ENCODE results near the gene RGS19. TPM values are rescaled to one million over a fixed set of nuclear protein-coding genes. Genes with fewer than 3 reads are reported as not detected.

Gene RGS19
- polyA plus RNA-seq, 1 donor, result 3.6 TPM

DNA sequence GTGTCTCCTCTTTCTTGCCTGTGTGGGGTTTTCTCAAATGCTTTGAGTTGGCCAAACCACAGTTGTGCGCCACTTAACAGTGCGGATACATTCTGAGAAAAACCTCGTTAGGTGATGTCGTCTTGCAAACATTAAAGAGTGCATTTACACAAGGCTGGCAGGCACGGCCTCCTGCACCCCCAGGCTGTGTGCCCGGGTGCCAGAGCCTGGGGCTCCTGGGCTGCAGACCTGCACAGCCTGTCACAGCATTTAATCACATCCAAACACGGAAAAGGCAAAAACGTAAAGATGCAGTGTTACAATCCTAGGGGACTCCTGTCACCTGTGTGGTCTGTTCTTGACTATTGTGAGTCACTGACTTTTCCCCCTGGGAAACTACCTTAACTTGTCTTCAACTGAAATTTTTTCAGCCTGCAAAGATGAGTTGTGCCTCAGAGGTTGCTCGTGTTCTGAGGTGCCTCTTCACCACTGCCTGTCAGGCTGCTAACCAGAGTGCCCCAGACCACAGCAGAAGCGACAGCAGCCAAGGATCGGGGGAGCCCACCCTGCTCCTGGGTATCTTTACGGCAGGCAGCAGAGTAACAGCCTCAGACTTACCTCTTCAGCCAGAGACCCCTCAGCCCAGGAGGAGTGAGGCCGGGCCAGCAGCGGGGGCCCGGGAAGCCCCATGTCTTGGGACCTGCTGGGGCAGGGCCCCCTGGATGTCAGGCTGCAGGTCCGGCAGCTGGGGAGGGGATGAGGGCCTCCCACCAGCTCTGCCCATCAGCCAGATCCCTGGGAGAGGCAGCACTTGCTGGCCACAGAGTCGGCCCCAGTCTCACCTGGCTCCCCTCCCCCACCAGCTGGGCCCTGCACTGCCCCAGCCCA lies 44.0 kb downstream of the RGS19 start:
- DNase-seq, result no peak

DNA sequence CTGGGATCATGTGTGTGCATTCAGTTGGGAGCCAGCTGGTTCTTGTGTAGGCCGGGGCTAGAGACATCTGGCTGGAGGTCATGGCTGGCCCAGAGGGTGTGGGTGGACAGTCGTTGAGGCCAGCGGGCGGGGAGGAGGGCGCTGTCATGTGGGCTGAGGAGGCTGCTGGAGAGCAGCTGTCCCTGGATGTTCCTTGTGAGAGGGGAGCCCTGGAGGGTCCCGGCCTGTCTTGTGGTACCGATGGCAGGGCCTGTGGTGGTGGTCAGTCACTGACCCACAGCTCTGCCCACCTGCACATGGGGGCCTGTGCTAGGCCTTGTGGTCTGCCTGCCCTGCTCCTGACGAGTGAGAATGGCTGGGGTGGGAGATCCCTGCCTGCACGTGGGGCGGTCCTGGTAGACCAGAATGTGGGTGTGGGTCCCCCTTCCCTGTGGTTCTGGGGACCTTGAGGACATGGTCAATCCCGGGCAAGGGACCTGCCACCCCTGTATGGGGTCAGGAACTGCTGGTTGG lies 45.3 kb downstream of the RGS19 start:
- DNase-seq, result no peak

DNA sequence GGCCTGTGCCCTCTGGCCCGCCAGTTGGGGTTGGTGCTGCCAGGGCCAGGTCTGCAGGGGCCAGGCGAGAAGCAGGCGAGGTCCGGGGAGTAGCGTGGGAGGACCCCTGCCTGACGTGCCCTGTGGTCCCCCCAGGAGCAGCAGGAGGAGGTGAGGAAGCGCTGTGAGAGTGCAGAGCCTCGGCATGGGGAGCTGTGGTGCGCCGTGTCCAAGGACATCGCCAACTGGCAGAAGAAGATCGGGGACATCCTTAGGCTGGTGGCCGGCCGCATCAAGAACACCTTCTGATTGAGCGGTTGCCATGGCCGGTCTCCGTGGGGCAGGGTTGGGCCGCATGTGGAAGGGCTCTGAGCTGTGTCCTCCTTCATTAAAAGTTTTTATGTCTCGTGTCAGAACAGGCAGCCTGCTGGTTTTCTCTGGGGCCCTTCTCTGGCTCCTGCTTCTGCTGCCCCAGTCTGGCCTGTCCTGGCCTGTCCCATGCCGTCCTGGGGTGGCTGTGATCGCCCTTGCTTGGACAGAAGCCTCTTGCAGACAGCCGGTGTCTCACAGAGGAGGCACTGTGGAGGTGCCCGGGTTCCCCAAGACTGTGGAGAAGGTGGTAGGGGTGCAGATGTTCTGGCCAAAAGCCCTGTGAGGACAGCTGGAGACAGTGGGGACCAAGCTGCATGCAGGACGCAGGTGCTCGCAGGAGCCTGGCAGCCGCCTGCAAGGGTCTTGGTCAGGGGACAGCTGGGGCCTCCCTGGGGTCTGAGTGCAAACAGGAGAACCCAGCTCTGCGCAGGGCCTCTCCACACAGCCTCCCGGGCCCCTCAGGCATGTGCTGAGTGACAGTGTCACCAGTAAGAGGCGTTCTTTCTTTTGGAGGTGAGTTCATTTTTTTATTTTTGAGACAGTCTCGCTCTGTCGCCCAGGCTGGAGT lies 46.4 kb downstream of the RGS19 start:
- DNase-seq, result no peak

DNA sequence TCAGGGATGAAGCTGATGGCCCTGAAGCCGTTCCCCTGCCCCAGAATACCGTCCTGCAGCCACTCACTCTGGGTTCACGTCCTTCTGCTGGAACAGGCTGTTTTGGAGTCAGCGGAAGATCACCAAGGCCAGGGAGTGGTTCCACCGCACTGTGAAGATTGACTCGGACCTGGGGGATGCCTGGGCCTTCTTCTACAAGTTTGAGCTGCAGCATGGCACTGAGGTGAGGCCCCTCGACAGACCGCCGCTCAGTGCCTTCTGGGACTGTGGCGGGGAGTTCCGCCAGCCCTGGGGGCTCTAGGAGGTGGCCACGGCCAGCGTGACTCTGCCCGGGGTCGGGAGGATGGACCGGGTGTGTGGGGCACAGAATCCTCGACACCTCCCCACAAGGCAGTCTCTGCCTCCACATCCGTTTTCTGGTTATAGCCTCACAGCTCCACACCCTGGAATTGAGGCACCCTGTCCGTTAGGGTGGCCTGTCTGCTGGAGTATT lies 47.5 kb downstream of the RGS19 start:
- DNase-seq, result no peak

DNA sequence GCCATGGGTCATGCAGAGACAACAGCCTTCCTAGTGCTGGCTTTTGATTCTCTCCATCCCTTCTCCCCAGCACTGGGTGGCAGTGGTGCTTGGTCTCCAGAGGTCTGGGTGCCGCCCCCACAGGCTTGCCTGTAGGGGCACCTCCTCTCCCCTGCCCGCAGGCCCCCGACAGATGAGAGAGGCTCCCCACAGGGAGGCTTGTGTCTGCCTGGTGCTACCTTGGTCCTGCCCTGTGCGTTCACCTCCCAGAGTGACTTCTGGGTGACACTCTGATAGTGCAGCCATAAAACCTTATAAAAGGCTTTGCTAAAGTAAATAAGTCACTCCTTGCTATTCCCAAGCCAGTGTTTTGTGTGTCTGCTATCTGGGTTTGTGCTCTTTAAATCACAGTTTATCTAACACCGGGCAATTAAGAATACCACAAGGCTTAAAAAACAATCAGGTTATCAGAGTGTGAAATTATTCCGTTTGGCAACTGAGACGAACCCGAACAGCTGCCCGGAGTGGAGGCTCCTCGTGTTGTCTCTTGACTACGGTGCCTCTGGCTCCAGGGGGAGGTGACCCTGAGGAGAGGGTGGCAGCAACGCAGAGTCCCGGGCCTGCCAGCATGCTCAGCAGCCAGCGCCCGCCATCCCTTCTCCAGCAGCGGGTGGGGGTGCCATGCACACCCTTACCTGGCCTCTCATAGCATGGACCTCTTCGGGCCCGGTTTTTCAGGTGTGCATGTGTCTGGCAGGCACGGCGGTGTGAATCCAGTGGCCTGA lies 48.8 kb downstream of the RGS19 start:
- DNase-seq, result no peak

DNA sequence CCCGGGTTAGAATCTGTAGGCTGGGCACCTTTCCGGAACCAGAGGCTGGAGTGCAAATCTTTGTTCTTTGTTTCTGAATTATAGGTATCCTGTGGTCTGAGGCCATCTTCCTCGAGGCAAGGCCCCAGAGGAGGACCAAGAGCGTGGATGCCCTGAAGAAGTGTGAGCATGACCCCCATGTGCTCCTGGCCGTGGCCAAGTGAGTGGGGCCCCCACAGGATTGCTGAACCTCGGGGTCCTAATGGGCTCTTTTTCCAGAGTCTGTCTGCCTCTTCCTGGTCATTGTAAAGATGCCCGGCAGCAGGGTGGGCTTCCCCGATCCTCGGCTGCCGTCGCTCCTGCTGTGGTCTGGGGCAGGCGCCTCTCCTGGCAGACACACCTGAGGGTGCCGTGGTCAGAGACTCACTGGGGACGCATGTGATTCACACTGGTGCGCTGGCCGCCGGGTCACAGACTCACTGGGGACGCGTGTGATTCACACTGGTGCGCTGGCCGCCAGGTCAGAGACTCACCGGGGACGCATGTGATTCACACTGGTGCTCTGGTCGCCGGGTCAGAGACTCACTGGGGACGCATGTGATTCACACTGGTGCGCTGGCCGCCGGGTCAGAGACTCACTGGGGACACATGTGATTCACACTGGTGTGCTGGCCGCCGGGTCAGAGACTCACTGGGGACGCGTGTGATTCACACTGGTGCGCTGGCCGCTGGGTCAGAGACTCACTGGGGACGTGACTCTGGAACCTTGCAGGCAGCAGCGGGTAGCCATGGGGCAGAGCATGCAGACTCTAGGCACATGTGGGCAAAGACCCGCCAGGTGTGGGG lies 49.8 kb downstream of the RGS19 start:
- DNase-seq, result no peak

DNA sequence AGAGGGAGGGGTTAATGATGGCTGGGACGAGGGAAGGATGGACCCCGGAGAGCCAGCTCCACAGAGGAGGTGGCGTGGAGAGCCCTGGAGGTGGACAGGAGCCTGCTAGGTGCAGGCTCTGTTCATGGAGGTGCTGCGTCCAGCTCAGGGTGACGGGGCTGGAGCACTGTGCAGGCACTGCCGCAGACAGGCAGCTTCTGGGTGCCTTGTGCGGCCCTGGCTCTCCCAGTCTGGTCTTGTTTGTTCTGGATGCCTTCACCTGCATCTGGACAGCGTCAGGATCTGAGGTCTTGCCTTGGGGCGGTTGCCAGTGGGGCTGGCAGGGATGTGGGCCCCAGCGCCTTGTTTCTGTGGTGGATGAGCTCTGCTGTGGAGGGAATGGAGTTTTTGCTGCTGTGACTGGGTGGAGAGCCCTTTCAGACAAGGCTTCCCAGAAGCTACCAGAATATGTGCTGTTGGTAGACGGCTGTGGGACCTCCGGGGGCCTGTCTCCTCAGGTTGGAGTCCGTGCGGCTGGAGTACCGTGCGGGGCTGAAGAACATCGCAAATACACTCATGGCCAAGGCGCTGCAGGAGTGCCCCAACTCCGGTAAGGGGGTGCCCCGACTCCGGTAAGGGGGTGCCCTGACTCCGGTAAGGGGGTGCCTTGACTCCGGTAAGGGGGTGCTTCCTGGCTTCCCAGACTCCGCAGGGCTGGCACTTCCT lies 51.2 kb downstream of the RGS19 start:
- no peak for DNase-seq

DNA sequence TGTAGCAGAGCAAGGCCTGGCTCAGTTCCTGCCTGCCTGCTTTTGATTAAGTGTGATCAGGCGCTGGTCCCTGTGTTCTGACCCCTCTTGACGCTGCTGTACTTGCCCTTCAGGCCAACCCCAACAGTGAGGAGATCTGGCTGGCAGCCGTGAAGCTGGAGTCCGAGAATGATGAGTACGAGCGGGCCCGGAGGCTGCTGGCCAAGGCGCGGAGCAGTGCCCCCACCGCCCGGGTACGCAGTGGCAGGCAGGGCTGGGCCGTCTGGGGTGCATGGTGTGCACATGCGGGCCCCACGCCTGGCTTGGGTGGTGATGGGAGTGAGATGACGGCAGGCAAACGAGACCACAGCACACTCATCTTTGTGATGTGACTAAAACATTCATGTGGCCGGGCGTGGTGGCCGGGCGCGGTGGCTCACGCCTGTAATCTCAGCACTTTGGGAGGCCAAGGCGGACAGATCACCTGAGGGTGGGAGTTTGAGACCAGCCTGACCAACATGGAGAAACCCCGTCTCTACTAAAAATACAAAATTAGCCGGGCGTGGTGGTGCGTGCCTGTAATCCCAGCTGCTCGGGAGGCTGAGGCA lies 53.4 kb downstream of the RGS19 start:
- no peak for DNase-seq

DNA sequence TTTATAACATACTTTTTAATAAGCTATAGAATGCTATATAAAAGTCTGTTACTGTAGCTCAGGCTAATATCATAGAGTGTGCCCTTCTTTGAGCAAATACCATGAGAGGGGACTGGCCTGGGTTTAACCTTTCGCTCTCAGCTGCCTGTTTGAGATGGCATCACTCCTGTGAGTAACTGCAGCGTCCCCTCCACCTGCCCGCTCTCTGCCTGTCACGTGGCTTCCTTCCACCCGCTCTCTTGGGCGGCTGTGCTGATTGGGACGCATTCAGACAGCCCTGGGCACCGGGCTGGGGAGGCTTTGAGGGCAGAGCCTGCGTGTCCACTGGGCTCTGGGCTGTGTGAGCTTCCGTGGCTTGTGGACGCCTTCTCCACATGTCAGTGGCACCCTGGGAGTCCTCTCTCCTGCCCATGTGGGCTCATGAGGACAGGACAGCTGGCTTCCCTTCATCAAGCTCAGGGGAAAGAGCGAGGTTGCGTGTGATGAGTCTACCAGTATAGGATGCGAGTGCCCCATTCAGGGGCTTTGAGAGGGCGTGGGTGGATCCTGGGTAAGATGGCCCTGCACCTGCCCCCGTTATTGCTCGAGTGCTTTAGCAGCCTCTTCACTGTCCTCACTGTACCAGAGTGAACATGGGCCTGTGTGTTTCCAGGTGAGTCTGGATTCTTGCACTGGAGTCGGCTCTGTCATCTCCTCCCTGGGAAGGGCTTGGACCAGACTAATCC lies 54.1 kb downstream of the RGS19 start:
- no peak for DNase-seq

DNA sequence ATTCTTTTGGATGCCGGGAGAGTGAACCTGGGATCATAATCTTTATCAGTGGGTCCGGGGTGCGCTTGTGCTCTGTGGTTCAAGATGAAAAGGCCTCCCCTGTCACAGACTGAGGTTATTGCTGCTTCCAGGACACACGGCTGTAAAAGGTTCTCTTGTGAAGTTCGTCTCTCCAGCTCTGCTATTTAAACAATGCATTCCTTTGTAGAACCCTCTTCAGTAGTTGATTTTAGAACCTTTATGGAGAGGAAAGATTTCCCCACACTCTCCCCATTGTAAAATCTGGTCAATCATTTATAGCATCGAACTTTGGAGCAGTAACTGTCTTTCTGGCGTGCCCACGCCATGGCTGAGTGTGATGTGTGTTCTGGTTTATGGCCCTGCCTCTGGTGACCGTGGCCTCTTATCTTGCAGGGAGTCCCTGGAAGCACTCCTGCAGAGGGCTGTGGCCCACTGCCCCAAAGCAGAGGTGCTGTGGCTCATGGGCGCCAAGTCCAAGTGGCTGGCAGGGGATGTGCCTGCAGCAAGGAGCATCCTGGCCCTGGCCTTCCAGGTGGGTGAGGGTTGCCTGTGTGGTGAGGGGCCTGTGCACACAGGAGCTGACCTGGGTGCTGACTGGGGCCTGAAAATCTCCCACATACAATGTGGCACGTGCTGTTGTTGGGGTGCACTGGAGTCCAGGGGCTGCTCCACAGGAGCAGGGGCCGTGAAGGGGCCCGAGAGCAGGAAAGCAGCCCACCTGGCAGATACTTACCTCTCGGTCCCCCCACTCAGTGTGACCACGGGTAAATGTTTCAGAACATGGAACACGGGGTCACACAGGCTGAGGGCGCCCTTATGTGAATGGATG lies 55.0 kb downstream of the RGS19 start:
- DNase-seq, result no peak

DNA sequence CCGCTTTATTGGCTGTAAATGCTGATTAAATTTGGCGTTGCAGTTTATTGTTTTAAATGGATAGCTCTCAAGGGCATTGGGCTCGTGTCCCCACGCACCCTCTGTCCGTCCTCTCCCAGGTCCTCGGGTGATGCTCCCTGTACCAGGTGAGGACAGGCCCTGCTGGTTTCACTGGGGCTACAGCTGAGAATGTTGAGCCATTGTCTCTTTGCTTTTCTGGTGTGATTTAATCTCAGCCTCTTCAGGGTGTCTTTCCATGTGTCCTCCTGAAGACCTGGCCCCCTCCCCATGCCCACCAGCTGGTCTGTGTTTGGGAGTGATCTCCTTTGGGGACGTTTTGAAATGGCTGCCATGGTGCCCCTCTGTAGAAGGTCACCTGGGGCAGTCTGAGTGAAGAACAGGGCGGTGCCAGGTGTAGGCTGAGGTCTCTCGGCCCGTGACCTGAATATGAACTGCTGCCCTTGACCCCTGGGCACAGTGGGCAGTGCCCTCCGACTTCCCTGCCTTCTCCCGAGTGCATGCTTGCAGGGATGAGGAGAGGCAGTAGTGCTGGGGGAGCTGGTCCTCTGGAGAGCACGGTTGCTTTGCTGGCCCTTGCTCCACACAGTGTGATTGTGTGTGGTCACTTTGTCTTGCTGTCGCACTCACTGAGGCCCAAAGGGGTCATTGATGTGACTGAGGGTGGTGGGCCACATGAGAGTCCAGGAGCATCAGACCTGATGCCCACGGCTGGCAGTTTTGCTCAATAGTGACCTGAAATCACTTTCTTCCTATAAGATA lies 55.8 kb downstream of the RGS19 start:
- no peak for DNase-seq

Other genes with a start within 250 kb of the RGS19 start
- gene ZBTB46, start 248.3 kb downstream of the RGS19 start, polyA plus RNA-seq (ENCODE audit: insufficient read length), result 16.7 TPM
- gene ABHD16B, start 218.0 kb downstream of the RGS19 start, polyA plus RNA-seq (ENCODE audit: insufficient read length), result not detected
- 84.6 TPM for gene TPD52L2, start 214.2 kb downstream of the RGS19 start, polyA plus RNA-seq (ENCODE audit: insufficient read length)
- 26.4 TPM for gene DNAJC5, start 184.4 kb downstream of the RGS19 start, polyA plus RNA-seq (ENCODE audit: insufficient read length)
- gene UCKL1, start 123.1 kb downstream of the RGS19 start, polyA plus RNA-seq (ENCODE audit: insufficient read length), result 51.0 TPM
- gene ZNF512B, start 109.6 kb downstream of the RGS19 start, polyA plus RNA-seq (ENCODE audit: insufficient read length), result 24.7 TPM
- gene SAMD10, start 99.9 kb downstream of the RGS19 start, polyA plus RNA-seq (ENCODE audit: insufficient read length), result 7.5 TPM
- 81.6 TPM for gene PRPF6, start 98.4 kb downstream of the RGS19 start, polyA plus RNA-seq (ENCODE audit: insufficient read length)
- 0.95 TPM for gene C20orf204, start 43.3 kb downstream of the RGS19 start, polyA plus RNA-seq (ENCODE audit: insufficient read length)
- 4.5 TPM for gene SOX18, start 29.9 kb downstream of the RGS19 start, polyA plus RNA-seq (ENCODE audit: insufficient read length)
- 74.7 TPM for gene TCEA2, start 16.3 kb downstream of the RGS19 start, polyA plus RNA-seq (ENCODE audit: insufficient read length)
- gene OPRL1, start 564 bp upstream of the RGS19 start, polyA plus RNA-seq (ENCODE audit: insufficient read length), result 1.1 TPM
- gene LKAAEAR1, start 4.9 kb upstream of the RGS19 start, polyA plus RNA-seq (ENCODE audit: insufficient read length), result not detected
- gene NPBWR2, start 28.0 kb upstream of the RGS19 start, polyA plus RNA-seq (ENCODE audit: insufficient read length), result not detected
- gene MYT1, start 84.9 kb upstream of the RGS19 start, polyA plus RNA-seq (ENCODE audit: insufficient read length), result 0.33 TPM
- gene PCMTD2, start 176.2 kb upstream of the RGS19 start, polyA plus RNA-seq (ENCODE audit: insufficient read length), result 211 TPM

Measured in left kidney (tissue), 2 donors.